Activated T-helper 1 cell treated with anti-CD3 and anti-CD28 coated beads, Interleukin-12 subunit alpha, Interleukin-12 subunit beta, Interleukin-2, Interleukin-4 antibody, amounts not matched to agents 30 ng/mL and 10 ng/mL and 1 ng/mL, durations not matched to agents 14 hours and 24 hours and 36 hours (primary cell): ENCODE measurements around the gene PIH1D2. TPM values are rescaled to one million over a fixed set of nuclear protein-coding genes. Genes with fewer than 3 reads are reported as not detected.

Experiments used
- DNase-seq: peaks from one replicate; pipeline ENCODE4 v3.0.0; 2021; ENCODE audit warnings: low spot score
- H3K27ac Mint-ChIP-seq: one replicate; pipeline ENCODE4 v1.8.0; 2021; ENCODE audit warnings: mild to moderate bottlenecking, mixed read lengths
- H3K27me3 Mint-ChIP-seq: one replicate; pipeline ENCODE4 v1.8.0; 2022; ENCODE audit warnings: mild to moderate bottlenecking, moderate library complexity, mixed read lengths; ENCODE audit not compliant: insufficient read depth
- H3K36me3 Mint-ChIP-seq: one replicate; pipeline ENCODE4 v1.8.0; 2021; ENCODE audit warnings: low read depth, mixed read lengths
- H3K4me1 Mint-ChIP-seq: one replicate; pipeline ENCODE4 v1.8.0; 2021; ENCODE audit warnings: low read depth, mixed read lengths
- H3K4me3 Mint-ChIP-seq: one replicate; pipeline ENCODE4 v1.8.0; 2021; ENCODE audit warnings: mild to moderate bottlenecking, moderate library complexity, mixed read lengths
- H3K9me3 Mint-ChIP-seq: one replicate; pipeline ENCODE4 v1.8.0; 2021; ENCODE audit warnings: mixed read lengths
- intact Hi-C: fragments of 100-400 bp; cut with micrococcal nuclease; formaldehyde crosslinking; loops from one replicate; pipeline ENCODE4 v1.15.1; 2024
- total RNA-seq: library from RNA; stranded (reverse); gene quantifications from 2 replicates; pipeline ENCODE4 v1.2.3, GENCODE V29; 2022

The PIH1D2 gene, protein sequence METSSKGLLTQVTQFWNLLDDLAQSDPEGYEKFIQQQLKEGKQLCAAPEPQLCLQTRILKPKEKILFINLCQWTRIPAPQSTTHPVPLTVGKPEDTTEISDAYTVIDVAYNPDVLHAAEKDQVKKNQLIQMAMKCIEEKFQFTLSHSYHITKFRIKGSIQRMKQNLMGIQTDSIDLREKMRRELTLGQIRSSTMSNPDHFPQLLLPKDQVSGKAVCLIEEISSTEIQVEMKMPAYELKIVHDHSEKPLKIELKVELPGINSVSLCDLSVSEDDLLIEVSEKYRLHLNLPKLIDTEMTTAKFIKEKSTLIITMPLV
- 0.24 and 0.49 TPM in 2 replicates for total RNA-seq

- intact Hi-C loops, result loop anchor here (1.0 to 5.0 kb wide), 7 partner anchors 8 to 1698 kb away; partner anchors contain the start of genes ALG9, CFAP68, DLAT and FDXACB1
- peak; percentile 77 for DNase-seq
- Mint-ChIP-seq H3K9me3 (no peaks in the 10 kb centered on the region), H3K27me3 (no peaks in the 10 kb centered on the region), H3K4me1 (peaks cover 39% of the 10 kb centered on the region), H3K27ac (peak within 1 kb of the TSS; percentile 95), H3K36me3 (peaks cover 18% of the 10 kb centered on the region), H3K4me3 (peak within 1 kb of the TSS; percentile 94)
Observed at GRCh38 chr11:112073941-112074811, at the start of gene PIH1D2, which contains the start of gene NKAPD1. Gene PIH1D2, minus strand, starts transcription at chr11:112074017. Its CDS starts 843 bp downstream, at chr11:112073174. Gene NKAPD1, plus strand, starts transcription at chr11:112074299. Its CDS starts 1,276 bp downstream, at chr11:112075575.

DNA sequence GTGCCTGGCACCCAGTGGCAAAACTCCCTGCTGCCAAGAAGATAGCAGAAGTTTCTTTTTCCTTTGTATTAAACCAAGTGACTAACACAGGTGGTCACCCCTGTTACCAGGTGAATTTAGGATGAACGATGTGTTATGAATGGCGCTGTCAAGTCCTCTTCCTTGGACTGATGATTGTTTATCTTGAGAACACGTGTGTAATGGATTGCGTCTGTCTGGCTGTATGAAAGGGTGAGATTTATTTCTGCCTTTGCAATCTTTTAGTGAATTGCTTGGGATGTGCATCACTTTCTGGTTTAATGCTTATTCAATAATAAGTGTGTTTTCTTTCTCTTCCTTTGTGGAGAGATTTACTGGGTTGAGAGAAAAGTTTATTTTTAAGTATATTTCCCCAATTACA is 49.3 kb upstream of the PIH1D2 start:
- DNase-seq, result no peak
- peaks cover 6% of the 10 kb centered on the region for H3K4me1 Mint-ChIP-seq
- no peak overlapping the region for H3K27ac Mint-ChIP-seq
- intact Hi-C loops, result no loop called here
- no peaks in the 10 kb centered on the region for H3K27me3 Mint-ChIP-seq
- H3K36me3 Mint-ChIP-seq, result peaks cover 2% of the 10 kb centered on the region
- H3K9me3 Mint-ChIP-seq, result no peaks in the 10 kb centered on the region
- no peak overlapping the region for H3K4me3 Mint-ChIP-seq

DNA sequence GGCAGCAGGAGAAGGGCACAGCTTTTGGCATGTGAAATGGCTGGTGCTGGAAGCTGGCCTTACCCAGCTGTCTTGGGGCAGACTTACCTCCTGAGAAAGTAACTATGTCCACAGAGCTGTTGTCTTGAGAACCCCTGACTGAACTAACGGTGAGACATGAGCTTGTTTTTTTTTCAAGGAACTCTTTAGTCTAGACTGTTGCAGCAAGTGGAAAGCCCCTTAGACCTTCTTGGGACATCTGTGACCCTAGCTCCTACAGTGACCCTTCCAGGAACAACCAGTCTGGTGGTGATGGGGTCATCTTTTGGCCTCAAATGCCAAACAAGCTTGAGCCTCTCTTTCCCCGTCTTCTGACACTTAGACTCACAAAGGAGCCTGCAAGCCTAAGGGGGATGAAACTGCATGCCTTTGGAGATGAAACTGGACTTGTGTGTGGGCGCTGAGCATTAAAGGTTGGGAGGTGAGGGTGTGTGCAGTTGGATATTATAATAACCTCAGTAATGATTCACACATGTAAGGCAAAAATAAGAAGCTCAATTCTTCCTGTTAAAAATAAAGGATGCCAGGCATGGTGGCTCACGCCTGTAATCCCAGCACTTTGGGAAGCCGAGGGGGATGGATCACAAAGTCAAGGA is 48.3 kb upstream of the PIH1D2 start:
- H3K4me3 Mint-ChIP-seq, result no peak overlapping the region
- no peaks in the 10 kb centered on the region for H3K27me3 Mint-ChIP-seq
- peaks cover 6% of the 10 kb centered on the region for H3K4me1 Mint-ChIP-seq
- no peak for DNase-seq
- no peak overlapping the region for H3K27ac Mint-ChIP-seq
- intact Hi-C loops, result no loop called here
- H3K36me3 Mint-ChIP-seq, result peaks cover 2% of the 10 kb centered on the region
- no peaks in the 10 kb centered on the region for H3K9me3 Mint-ChIP-seq

DNA sequence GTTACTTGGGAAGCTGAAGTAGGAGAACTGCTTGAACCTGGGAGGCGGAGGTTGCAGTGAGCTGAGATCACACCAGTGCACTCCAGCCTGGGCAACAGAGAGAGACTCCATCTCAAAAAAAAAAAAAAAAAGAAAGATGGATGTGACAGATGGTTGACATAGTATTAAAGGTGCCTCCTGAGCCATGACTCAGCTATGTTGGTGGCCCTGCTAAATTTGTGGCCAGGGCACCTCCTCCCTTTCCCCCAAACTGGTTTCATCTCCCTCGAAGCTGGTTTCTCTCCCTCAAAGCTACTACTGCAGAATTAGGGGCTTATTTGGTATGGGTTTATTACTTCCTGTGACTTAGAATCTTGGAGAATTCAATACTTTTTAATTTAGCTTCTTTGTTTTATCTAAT is 44.4 kb upstream of the PIH1D2 start:
- H3K9me3 Mint-ChIP-seq, result no peaks in the 10 kb centered on the region
- peaks cover 2% of the 10 kb centered on the region for H3K36me3 Mint-ChIP-seq
- no peak overlapping the region for H3K27ac Mint-ChIP-seq
- DNase-seq, result no peak
- no peak overlapping the region for H3K4me3 Mint-ChIP-seq
- no peaks in the 10 kb centered on the region for H3K27me3 Mint-ChIP-seq
- peaks cover 6% of the 10 kb centered on the region for H3K4me1 Mint-ChIP-seq
- intact Hi-C loops, result no loop called here

- Mint-ChIP-seq H3K27ac (no peak overlapping the region), H3K27me3 (no peaks in the 10 kb centered on the region), H3K4me3 (no peak overlapping the region), H3K9me3 (no peaks in the 10 kb centered on the region), H3K4me1 (peaks cover 3% of the 10 kb centered on the region), H3K36me3 (peaks cover 2% of the 10 kb centered on the region)
- intact Hi-C loops, result no loop called here
- no peak for DNase-seq
Observed at GRCh38 chr11:112115386-112115785, 41.6 kb upstream of the PIH1D2 start.

DNA sequence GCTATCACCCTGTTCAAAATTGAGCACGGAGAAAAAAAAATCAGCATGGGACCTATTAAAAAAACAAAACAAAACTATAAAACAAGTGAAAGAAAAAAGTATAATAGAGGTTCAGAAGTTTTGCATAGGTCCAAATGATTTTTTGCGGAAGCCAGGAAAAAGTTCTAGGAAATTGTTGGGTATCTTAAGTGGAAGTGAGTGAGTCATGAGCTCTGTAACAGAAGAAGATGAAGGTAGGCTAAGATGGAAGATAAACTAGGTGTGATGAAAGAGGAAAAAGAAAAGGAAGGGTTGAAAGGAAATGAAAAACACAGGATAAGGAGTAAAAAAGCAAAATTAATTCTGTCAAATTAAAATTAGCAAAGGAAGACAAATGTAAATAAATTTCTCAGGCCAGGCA is 40.6 kb upstream of the PIH1D2 start:
- Mint-ChIP-seq H3K4me1 (no peaks in the 10 kb centered on the region), H3K4me3 (no peak overlapping the region), H3K9me3 (no peaks in the 10 kb centered on the region), H3K36me3 (peaks cover 2% of the 10 kb centered on the region), H3K27me3 (no peaks in the 10 kb centered on the region), H3K27ac (no peak overlapping the region)
- DNase-seq, result no peak
- intact Hi-C loops, result no loop called here

GRCh38 chr11:112113539-112114457 is 40.0 kb upstream of the PIH1D2 start:
- intact Hi-C loops, result loop anchor here (1.0 kb wide), 2 partner anchors 62 to 167 kb away; partner anchors contain the start of gene BCO2
- DNase-seq, result no peak
- Mint-ChIP-seq H3K4me3 (no peak overlapping the region), H3K27me3 (no peaks in the 10 kb centered on the region), H3K27ac (no peak overlapping the region), H3K36me3 (peaks cover 2% of the 10 kb centered on the region), H3K9me3 (no peaks in the 10 kb centered on the region), H3K4me1 (no peaks in the 10 kb centered on the region)

GRCh38 chr11:112106070-112106469 is 32.3 kb upstream of the PIH1D2 start:
- peaks cover 2% of the 10 kb centered on the region for H3K36me3 Mint-ChIP-seq
- no peaks in the 10 kb centered on the region for H3K4me1 Mint-ChIP-seq
- no peak overlapping the region for H3K27ac Mint-ChIP-seq
- no peaks in the 10 kb centered on the region for H3K9me3 Mint-ChIP-seq
- no peaks in the 10 kb centered on the region for H3K27me3 Mint-ChIP-seq
- intact Hi-C loops, result no loop called here
- H3K4me3 Mint-ChIP-seq, result no peak overlapping the region
- DNase-seq, result no peak

DNA sequence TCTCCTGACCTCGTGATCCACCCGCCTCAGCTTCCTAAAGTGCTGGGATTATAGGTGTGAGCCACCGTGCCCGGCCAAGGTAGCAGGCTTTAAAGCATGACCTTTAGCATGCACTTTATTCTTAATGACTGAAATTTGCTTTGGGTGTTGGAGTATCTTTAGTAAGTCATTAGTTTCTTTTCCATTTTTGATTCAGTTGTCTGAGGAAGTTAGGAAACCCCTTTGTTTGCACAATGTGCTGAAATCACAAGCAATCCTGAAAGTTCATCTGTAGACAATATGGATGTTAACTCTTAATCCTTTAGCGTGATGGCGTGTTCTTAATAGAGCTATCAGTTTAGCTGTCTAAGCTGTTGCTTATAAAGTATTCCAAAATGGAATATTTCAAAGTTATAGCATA is 29.6 kb upstream of the PIH1D2 start:
- intact Hi-C loops, result no loop called here
- no peak overlapping the region for H3K4me3 Mint-ChIP-seq
- DNase-seq, result no peak
- H3K27me3 Mint-ChIP-seq, result no peaks in the 10 kb centered on the region
- no peaks in the 10 kb centered on the region for H3K9me3 Mint-ChIP-seq
- no peaks in the 10 kb centered on the region for H3K4me1 Mint-ChIP-seq
- H3K36me3 Mint-ChIP-seq, result peaks cover 4% of the 10 kb centered on the region
- H3K27ac Mint-ChIP-seq, result no peak overlapping the region

- H3K4me1 Mint-ChIP-seq, result peaks cover 5% of the 10 kb centered on the region
- H3K27ac Mint-ChIP-seq, result no peak overlapping the region
- no peak overlapping the region for H3K4me3 Mint-ChIP-seq
- no peak for DNase-seq
- H3K36me3 Mint-ChIP-seq, result peaks cover 8% of the 10 kb centered on the region
- no peaks in the 10 kb centered on the region for H3K27me3 Mint-ChIP-seq
- H3K9me3 Mint-ChIP-seq, result no peaks in the 10 kb centered on the region
- intact Hi-C loops, result no loop called here
Observed at GRCh38 chr11:112100462-112100861, 26.6 kb upstream of the PIH1D2 start.

DNA sequence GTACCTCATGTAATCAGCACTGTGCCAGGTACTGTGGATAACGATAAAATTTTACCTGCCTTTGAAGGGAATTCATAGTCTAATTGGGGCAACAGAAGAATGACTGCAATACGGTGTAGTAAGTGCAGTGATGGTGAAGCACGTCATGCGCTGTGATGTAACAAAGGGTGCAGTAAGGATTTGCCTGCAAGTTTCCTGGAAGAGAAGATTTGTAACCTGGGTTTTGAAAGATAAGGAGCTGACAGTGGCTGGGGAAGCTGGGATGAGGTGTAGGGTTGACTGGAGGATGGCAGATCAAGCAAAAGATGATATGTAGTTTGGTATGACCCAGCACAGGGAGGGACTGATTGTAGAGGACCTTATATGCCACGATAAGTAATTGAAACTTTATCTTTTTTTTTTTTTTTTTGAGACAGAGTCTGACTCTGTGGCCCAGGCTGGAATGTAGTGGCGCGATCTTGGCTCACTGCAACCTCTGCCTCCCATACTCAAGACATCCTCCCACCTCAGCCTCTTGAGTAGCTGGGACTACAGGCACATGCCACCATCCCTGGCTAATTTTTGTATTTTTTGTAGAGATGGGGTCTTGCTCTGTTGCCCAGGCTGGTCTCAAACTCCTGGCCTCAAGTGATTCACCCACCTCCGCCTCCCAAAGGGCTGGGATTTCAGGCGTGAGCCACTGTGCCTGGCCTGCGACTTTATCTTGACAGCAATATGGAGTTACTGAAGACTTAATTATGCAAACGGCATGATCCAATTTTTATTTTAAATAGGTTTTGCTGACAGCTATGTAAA is 24.1 kb upstream of the PIH1D2 start:
- Mint-ChIP-seq H3K4me1 (peaks cover 5% of the 10 kb centered on the region), H3K9me3 (no peaks in the 10 kb centered on the region), H3K36me3 (peaks cover 11% of the 10 kb centered on the region), H3K4me3 (no peak overlapping the region), H3K27me3 (no peaks in the 10 kb centered on the region), H3K27ac (no peak overlapping the region)
- intact Hi-C loops, result no loop called here
- no peak for DNase-seq
